Activated CD8-positive, alpha-beta memory T cell treated with anti-CD3 and anti-CD28 coated beads for 1 hour (primary cell): ENCODE results near the gene R3HDM2.
"Not testable (repeated sequence)": the region's sequence is repeated elsewhere in the genome, so short reads cannot be mapped to it uniquely, and the experiment has no call there.

Experiments used
- DNase-seq, 2 donors: peaks; one replicate each; pipeline ENCODE4 v3.0.0-alpha.2; 2020; ENCODE audit warnings: low read depth in 1 of 2; ENCODE audit errors: extremely low read depth in 1 of 2

Gene R3HDM2

DNA sequence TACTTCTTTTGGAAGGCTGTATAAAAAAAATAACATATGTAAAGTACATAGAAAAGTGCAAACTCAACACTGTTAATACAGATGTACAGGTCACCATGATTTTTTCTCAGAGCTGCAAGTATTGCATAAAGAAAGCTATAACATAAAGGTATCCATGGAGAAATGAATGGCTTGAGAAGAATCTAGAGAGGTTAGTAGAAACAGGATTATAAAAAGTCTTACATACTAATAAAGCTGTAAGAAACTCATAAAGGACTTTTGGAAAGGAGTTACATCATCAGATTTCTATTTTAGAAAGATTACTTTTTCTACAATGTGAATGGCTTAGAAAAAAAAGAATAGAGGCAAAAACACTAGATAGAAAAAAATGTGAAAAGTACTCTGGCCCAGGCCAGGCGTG is 46.4 kb downstream of the R3HDM2 start:
- no peak for DNase-seq

DNA sequence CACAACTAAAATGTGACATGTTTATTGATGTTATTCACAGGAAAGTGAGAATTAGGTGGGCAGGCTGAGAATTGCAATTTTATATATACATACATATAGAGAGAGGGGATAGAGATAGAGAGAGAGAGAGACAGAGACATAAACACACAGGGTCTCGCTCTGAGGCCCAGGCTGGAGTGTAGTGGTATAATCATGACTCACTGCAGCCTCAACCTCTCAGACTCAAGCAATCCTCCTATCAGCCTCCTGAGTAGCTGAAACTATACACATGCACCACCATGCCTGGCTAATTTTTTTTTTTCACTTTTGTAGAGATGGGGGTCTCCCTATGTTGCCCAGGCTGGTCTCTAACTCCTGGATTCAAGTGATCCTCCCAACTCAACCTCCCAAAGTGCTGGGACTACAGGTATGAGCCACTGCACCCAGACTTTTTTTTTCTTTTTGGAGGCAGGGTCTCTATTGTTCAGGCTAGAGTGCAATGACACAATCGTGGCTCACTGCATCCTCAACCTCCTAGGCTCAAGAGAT is 49.1 kb downstream of the R3HDM2 start:
- DNase-seq = no peak

DNA sequence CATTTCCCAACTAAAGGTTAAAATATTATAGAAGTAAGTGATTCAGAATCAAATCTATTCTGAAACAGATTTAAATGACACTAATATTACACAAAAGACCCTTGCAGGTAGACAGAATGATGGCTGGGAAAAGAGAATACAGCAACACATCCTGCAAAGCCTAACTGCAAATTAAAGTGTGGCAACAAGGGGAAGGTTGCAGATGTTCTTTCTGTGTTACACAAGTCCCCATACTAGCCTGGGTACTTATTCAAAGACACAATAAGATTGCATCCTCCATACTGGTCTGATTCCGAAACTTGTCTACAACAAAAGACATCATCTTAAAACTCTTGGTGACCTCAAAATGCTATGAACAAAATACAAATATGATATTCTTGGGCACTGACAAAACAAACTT is 50.5 kb downstream of the R3HDM2 start:
- no peak for DNase-seq

DNA sequence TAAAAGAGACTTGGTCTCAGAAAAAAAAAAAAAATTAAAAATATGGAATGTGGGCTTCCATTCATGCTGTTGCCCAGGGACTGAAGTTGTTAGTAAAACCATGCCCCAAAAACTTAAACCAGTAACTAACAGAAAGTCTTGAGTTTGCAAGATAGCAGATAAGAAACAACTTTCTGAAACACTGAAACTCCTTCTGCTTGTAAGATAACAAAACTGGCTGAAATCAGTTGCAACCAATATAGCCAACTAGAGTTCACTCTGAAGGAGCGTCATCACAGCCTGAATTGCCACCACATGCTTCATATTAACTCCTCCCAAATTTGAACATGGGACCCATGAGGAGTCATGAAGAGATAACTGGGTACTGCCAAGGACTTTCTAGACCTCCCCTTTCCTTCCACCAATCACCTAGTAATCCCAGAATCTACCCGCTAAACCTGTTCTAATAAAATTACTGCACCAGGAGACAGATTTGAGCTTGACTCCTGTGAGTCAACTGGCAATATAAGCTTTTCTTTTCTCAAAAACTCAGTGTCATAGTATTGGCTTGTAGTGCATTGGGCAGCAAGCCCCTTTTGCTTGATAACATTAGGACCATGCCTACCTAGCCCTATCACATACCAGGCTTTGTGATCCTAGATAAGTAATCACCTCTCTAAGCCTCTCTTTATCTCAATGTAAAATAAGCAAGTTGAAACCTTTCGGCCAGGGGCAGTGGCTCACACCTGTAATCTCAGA is 53.6 kb downstream of the R3HDM2 start:
- DNase-seq = no peak

DNA sequence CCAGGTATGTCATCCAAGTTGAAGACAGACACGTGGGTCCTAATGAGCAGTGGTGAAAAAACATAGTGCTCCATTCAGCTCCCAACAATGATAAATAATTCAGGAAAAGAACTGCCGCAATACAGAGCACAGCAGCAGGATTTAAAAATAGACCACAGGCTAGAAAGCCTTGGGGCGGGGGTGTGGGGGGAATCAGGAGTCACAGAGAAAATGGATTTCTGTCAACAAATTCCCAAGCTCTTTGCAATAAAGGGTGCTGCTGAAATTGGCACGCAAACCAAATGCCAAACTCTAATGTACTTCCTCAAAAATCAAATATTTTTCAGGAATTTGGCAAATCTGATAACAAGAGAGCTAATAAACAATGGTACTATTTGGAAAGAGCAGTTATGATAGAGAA is 58.6 kb downstream of the R3HDM2 start:
- DNase-seq = no peak

DNA sequence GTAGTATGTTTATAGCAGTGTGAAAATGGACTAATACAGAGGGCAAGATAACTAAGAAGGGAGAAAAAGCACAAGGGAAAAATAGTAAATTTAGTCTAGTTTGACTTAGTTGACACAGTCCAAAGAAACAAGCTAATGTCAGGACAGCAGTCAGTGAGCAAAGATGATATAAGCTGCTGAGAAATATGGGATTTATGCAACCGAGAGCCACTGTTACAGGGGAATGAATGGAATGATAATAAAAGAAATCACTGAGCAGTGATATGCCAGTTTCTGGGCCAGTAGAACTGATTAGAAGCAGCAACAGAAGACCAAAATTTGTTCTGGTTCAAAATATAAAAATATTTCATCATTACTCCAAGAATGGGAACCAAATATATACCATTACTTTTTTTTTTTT is 60.1 kb downstream of the R3HDM2 start:
- DNase-seq = no peak

DNA sequence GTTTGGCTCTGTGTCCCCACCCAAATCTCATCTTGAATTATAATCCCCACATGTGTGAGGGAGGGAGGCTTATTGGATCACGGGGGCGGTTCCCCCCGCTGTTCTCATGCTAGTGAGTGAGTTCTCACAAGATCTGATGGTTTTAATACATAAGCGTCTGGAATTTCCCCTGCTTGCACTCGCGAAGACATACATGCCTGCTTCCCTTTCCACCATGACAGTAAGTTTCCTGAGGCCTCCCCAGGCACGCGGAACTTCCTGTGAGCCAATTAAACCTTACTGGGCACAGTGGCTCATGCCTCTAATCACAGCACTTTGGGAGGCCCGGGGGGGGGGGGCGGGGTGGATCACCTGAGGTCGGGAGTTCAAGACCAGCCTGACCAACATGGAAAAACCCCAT is 60.8 kb downstream of the R3HDM2 start:
- no peak for DNase-seq

DNA sequence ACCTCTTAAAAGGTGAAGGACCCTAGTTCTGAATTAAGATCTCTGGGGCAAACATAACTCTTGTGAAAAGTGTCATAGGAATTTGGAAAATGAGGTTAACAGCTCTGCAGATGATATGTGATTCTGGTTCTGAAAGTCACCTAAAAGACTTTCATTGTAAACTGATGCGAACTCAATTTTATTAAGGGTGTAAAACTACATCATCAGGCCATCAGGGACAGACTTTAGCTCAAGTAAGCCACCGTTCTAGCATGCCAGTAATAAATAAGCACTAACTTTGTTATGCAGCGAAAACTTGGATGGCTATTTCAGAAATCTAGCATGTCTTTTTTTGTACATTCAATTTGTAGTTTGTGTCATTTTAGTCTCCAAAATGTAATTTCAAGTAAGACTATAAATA is 61.6 kb downstream of the R3HDM2 start:
- no peak for DNase-seq

DNA sequence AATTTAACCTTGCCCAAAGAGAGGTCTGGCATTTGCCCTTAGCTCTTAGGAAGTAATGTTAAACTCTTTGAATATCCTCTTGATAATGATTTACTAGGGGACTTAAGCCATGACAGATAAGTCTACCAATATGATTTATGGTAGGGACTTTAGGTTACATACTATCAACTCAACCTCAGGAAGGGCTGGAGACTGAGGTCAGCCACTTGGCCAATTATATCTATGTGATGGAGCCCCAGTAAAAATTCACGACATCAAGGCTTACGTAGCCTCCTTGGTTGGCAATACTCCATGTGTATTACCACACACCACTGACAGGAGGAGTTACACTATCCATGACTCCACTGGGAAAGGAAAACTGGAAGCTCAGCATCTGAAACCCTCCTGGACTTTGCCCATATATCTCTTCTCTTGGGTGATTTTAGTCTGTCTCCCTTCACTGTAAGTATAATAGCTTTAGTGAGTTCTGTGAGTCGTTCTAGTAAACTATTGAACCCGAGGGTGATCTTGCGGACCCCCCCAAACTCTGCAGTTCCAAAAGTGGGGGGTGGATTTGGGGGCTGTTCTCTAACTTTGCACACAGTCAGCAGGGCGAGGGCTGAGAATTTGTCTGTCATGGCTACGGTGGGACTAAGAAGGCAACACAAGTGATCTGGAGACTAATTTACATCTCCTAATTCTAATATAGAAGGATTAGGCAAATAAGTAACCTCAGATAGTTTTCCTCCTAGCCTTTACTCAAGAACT is 62.3 kb downstream of the R3HDM2 start:
- no peak for DNase-seq

DNA sequence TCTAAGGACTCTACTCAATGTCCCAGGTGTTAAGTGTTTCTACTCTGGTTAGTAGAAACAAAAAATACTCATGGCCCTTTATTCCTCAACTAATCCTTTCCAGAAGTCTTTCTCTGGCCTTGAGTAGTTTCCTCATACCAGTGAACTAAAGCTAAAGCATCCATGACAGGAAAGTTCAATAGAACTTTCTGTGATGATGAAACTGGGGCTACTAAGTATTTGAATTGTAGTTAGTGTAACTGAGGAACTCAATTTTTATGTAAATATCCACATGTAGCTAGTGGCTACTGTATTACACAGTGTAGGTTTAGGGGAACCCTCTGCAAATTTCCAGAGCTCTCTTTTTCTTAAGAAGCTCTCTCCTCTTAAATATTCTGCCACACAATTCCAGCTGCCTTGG is 63.7 kb downstream of the R3HDM2 start:
- DNase-seq = no peak

DNA sequence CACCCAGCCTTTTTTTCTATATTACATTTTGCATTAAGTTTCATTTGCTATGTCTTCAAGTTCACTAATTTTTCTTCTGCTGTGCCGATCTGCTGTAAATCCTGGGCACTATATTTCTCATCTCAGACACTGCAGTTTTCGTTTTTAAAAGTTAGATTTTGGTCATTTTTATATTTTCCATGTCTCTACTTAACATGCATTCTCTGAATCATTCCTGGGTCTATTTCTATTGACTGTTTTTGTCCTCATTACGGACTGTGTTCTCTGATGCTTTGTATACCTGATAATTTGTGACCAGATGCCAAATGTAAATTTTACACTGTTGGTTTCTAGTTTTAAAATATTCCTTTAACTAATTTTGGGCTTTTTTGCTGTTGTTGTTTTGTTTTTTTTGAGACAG is 64.5 kb downstream of the R3HDM2 start:
- no peak for DNase-seq

DNA sequence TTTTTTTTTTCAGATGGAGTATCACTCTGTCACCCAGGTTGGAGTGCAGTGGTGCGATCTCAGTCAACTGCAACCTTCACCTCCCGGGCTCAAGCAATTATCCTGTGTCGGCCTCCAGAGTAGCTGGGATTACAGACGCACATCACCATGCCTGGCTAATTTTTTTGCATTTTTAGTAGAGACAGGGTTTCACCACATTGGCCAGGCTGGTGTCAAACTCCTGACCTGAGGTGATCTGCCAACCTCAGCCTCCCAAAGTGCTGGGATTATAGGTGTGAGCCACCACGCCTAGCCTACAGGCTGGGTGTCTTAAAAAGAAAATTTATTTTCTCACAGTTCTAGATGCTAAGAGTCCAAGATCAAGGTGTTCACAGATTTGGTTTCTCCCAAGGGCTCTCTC is 66.7 kb downstream of the R3HDM2 start:
- not testable (repeated sequence) for DNase-seq

DNA sequence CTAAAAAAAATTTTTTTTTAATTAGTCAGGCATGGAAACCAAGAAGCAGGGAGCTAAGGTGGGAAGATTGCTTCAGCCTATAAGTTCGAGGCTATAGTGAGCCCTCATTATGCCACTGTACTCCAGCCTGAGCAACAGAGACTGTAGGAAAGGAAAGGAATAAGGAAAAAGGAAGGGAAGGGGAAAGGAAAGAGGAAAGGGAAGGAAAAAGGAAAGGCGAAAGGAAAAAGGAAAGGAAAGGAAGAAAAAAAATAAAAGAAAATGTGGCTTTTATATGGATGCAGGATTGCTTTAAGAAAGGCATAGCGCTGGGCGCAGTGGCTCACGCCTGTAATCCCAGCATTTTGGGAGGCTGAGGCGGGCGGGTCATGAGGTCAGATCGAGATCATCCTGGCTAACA is 70.4 kb downstream of the R3HDM2 start:
- DNase-seq = no peak

DNA sequence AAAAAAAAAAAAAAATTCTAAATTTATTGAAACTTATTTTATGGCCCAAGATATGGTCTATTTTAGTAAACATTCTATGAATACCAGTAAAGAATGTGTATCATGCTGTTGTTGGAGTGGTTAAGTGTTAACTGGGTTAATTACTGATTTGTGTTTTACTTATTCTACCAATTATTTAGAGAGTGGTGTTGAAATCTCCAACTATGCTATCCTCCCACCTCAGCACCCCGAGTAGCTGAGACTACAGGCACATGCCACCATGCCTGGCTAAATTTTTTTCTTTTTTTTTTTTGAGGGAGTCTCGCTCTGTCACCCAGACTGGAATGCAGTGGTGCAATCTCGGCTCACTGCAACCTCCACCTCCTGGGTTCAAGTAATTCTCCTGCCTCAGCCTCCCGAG is 72.2 kb downstream of the R3HDM2 start:
- no peak for DNase-seq

DNA sequence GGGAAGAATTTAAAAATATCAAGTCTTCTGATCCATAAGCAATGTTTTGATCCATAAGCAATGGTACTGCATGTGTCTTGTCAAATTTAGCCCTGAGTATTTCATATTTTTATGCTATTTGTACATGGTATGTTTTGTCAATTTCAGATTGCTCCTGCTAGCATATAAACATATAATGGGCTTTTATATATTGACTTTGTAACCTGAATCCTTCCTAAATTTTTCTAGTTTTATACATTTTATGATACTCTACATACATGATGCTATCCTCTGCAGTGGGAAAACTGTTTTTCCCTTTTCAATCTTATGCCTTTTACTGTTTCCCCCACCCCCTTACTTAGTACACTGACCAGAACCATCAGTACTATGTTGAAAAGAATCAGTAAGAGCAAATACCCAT is 75.1 kb downstream of the R3HDM2 start:
- DNase-seq = no peak

DNA sequence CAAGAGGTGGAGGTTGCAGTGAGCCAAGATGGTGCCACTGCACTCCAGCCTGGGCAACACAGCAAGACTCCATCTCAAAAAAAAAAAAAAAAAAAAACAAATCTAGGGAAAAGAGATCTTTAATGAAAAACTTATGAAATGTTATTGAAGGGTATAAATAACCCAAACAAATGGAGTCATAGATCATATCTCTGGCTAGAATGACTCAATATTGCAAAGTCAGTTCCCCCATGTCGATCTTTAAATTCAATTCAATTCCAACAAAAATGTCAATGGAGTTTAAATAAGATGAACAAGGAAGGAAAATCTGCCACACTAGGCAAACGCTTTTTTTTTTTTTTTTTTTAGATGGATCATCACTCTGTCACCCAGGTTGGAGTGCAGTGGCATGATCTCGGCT is 78.7 kb downstream of the R3HDM2 start:
- no peak for DNase-seq

DNA sequence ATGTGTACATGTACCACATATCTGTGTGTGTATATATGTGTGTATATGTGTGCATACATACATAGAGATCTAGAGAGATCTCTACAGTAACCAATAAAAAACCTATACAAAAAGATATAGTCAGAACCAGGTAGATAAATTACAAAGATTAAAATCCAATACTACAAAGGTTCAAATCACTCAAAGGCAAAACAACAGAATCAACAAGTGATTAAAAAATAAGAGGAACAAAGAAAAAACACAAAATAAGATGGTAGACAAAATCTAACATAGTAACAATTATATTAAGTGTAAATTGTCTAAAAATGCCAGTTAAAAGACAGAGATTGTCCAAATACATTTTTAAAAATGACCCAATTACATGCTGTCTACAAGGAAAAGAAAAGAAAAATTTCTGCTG is 83.6 kb downstream of the R3HDM2 start:
- DNase-seq = no peak

DNA sequence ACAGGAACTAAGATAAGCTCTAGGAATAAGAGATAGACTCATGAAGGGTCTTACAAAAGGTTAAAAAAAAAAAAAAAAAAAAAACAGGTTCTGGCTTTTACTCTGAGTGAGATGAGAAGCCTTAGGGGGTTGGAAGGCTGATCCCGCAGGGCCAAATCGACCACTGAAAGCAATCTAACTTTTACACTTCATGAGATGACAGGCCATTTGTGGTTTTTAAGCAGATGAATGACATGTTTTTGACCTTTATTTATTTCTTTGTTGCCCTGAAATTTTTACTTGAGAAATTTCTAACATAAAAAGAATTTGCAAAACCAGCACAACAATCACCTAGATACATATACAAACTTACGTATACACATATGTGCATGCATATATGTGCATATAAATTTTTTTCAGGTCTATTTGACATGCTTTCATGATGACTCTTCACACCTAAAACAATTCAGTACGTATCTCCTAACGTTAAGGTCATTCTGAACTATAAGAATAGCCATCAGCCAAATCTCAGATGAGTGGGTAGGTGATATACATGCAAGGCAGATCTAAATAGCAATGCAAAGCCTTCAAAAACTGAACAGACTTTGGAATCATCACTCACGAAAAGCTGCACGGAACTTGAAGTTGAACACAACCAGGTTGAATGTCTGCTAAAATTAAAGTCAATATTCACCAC is 87.0 kb downstream of the R3HDM2 start:
- no peak for DNase-seq

DNA sequence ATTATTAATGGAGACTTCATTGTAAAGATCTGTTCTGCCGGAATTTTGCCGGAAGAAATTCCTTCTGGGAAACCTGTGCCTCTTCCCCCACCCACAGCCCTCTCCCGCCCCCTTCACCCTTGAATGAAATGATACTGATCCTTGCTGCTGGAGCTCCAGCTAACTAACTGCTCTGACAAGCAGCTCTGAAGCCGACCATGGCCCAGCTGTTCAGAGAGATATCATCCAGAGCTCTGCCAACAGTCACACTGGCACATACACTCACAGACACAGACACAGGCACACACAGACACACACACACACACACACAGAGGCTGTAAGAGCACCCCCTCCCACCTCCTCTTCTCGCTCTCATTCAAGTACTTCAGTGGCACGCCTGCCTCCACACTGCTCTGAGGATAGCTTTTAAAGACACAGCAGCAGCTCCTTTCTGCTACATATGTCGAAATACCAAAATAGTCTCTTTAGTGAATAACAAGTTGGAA is 88.6 kb downstream of the R3HDM2 start:
- DNase-seq = no peak

DNA sequence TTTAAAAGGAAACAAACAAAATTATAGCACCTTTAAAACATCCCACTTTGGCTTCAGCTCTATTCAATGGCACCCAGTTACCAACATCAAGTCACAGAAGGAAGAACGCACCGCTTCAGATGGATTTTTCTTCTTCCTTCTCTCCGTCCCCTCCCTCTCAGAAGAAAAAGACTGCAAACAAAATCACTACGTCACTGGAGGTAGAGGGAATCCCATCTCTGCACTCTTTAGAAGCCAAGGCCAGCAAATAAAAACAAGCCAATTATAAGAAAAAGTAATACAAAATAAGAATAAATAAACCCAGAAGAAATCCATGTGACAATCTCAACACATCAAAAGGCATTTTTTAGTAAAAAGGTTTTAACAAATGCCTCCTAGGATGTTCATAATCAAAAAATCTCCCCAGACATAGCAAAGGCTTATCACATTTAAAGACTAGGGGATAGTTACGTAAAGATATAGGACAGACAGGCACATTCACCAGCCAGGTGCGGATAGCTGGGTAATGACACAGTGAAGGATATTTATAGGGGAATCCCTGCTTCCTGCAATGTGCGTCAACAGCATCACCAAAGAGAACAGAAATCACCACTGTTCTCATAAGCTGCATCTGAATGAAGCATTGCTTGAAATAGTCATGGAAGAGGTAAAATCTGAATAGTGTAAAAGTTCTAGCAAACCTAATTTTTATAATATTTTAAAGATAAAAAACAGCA is 89.4 kb downstream of the R3HDM2 start:
- DNase-seq = no peak

DNA sequence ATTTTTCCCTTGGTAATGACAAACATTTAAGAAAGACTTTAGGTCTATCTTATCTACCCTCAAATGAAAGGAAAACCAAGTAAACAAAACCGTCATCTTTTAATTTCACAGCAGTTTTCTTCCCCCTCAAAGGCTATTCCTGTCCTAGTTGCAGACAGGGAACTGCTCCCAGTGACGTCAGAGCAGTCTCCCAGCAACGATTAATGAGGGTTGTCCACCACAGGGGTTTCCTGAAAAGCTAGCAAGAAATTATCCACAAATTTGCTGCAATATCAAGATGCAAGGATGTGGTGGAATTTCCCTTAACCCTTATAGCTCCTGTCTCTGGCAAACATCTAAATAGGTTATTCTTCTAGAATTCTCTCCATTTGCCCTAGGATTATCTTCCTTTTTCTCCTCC is 90.7 kb downstream of the R3HDM2 start:
- DNase-seq = no peak
